D341Med (cell line): ENCODE measurements around the gene PCP4.

Experiments used
- DNase-seq: peaks from one replicate; pipeline ENCODE4 v3.0.0; 2012; ENCODE audit warnings: low spot score

The PCP4 gene

DNA sequence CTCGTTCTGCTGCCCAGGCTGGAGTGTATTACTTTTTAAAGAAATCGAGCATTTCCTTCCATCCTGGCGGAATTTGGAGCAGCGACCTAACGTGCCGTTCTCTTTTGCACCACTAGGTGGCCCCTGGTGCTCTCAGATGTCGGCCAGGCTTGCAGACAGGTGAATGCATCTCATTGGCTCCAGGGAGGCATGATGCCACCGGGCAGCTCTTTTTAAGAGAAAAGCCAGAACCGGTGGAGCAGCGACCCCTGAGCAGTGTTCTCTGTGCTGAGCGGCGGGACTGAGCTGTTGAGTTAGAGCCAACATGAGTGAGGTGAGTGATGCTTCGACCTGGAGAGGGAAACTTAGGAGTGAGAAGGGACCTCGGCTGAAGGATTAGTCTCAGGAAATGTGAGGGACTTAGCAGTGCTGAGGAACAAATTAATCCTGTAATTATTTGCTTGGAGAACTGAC lies at the start of gene PCP4:
Gene PCP4, plus strand, starts transcription at position 241 of the 453 bp plus-strand sequence. Its CDS starts 64 bp downstream, at position 305.
- peak; percentile 74 for DNase-seq

DNA sequence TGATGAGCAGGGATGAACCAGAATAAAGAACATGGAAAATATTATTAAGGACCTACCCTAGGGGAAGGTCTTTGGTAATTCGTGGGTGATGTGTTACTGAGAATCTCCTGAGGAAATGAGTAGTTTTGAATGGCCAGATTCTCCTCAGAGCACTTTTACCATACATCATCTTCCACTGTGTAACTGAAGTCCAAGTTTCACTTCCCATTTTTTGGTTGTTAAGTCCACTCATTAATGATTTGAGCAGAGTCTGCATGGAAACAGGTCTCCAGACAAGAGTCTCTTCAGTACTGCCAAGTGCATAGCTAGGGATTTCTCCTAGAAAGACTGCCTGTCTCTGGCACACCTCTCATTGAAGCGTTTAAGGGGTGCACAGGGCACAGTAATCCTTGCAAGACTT lies 48.7 kb upstream of the PCP4 start:
- no peak for DNase-seq

DNA sequence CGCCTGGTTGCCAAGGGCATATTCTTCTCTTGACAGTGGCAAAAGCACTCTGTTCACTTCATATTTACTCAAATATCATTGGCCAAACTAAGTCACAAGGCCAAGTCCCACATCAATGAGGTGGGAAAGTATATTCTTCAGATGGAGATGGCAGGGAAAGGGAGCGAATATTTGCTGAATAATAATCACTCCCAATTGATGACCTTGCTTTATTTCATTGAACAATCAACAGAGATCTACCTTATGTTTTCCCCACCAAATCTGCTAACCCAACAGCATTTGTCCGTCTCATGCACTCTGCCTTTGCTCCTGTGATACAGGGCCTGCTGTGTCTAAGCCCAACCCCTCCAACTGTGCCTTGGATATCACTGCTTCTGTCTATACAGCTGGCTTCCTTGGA lies 45.2 kb upstream of the PCP4 start:
- DNase-seq = no peak

DNA sequence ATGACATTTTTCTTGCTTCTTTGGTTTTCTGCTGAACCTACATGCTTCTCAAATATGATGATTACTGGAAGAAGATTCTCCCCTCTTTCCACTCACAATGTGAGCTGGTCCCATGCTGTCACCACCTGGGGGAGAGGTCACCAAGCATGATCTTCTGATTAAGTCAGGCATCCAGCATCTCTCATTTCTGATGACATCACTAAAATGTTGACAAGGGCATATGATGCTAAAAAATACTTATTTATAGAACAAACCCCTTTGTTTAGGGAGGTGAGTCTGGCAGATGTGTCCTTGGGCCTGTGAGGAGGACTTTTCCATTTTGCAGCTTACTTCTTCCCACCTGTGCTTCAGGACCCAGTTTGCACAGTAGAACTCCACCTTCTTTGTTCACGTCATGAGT lies 42.0 kb upstream of the PCP4 start:
- DNase-seq = no peak

DNA sequence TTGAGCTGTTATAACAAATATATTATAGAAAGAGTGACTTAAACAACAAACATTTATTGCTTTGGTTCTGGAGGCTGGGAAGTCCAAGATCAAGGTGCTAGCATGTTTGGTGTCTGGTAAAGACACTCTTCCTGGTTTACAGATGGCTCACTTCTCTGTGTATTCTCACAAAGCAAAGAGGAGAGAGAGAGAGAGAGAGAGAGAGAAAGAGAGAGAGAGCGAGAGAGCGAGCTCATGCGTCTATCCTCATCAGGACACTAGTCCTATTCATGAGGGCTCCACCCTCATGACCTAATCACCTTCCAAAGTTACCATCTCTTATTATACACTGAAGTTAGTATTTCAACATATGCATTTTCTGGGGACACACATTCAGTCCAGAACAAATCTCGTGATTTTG lies 32.7 kb upstream of the PCP4 start:
- DNase-seq = no peak

DNA sequence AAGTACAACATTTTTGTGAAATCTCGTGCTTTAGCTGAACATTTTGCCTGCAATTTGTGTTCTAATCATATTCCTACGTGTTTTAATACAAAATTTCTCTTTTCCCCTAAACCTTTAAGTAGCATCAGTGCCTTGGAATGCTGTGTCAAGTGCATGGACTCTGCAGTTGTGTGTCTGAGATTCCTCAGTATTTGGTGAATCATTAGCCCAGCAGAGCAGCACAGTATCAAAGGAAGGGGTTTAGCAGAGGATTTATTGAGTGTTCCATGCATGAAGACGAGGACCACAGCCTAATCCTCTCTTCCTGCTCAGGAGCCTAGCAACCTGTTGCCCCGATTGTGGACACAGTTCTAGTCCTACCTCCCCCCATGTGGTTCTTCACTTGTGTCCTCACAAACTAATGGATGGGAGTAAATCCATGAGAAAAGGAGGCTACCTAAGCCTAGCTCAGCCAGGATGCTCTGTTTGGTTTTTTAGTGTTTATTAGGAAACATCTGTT lies 29.3 kb upstream of the PCP4 start:
- no peak for DNase-seq

DNA sequence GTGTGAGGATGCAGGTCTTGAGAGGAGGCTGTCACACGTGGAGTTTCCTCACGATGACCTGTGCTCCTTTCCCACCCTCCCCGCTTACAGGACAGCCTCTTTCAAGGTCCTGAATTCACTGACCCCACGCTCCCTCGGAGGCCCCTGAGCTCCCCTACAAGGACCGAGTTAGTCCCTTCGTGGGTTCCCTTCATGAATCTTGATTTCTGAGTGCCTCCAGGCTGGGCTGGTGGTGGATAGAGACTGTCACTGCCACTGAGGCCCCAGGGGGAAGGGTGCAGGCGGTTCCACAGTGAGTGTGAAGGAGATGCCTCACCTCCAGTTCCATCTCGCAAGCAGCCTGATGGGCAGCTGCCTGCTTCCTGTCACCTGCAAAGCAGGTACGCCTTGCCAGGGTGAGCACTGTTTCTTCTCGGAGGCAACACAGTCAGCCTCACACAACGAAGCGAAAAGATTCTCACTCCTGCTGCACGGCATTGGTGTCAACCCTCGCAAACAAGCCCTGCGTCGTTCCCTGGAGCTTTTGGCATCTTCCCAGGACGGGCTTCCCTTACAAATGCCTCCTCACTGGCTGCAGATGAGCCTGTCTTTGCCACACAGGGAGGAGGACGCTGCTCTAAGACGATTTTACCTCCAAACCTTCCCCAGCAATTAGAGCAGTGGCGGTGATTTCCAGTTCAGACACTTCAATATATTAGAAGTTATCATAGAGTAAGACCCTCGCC lies 26.7 kb upstream of the PCP4 start:
- no peak for DNase-seq

DNA sequence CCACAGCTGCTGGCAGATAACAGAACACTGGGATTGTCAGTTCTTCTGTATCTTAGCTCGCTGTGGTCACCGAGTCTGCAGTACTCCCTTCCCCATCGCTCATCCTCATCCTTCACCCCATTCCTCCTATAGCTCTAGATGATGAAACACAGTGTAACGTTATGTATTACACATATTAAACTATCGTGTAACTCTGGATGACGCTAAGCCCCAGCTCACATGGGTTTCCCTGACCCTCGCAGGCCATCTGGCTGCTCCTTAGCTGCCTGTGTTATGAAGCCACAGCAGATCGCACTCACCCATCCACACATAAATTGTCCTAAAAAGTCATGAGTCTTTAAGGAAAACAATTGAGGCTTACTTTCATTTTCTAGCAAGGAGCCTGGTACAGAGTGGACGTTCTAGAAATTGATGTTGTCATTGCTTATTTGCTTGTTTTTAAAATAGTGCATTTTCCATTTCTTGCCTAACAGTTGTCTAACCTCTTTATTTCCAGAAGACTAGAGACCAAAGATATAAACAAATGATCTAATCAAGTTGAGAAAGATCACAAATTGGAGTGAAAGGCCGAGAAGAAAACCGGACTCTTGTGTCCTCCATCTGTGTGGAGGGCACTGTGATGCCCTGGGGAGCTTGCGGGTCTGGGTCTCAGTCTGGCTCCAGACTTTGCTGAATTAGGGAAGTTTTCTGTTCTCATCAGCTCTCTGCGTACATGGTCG lies 24.3 kb upstream of the PCP4 start:
- no peak for DNase-seq

DNA sequence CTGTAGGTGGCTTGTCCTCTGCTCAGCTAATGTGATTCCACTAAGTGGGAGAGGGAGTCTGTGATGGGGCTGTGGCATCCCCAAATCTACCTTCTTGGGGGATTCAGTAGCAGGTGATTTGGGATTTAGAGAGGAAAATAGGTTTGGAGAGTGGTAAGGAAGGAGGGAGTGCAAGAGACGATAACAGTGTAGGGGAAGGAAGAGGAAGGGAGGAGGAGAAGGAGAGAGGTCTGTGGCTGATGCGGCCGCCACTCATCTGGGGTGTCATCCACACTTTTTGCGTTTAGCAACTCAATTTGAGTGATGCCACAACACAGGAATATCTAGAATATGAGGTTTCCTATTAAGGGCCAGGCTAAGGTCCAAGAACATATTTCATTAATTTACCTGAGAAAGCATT lies 23.8 kb upstream of the PCP4 start:
- DNase-seq = no peak

DNA sequence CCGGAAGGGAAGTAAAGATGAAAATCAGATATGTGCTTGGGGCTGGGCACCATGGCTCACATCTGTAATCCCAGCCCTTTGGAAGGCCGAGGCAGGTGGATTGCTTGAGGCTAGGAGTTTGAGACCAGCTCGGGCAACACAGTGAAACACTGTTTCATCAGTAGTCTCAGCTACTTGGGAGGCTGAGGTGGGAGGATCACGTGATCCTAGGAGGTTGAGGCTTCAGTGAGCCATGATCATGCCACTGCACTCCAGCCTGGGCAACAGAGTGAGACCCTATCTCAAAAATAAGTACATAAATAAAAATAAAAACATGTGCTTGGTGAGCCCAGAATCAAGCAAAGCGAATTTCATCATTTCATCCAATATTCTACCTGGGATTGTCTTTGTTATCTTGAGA lies 23.3 kb upstream of the PCP4 start:
- no peak for DNase-seq

DNA sequence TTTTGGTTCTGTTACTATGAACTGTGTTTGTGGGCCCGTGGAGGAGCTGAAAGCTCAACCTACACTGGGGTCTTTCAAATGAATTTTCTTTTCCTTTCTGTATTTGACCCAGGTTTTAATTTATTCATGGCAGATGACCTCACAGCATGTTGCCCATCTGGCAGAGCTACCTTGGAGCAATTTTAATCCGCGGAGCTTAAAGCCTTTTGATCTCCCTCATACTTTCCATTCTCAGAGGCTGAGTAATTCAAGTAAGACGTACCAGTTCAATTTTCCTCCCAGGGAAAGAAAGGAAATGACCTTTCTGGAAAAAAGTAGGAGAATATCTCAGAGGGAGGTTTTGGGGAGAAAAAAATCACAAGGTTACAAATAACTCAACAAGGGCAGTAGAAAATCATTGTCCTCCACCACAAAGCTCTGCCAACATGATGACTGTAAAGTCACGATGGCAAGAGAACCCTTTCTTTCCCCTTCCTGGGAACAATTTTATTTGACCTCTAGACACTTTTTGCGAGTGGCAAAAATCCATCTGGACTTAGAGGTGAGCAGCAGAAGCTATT lies 21.6 kb upstream of the PCP4 start:
- DNase-seq = no peak

DNA sequence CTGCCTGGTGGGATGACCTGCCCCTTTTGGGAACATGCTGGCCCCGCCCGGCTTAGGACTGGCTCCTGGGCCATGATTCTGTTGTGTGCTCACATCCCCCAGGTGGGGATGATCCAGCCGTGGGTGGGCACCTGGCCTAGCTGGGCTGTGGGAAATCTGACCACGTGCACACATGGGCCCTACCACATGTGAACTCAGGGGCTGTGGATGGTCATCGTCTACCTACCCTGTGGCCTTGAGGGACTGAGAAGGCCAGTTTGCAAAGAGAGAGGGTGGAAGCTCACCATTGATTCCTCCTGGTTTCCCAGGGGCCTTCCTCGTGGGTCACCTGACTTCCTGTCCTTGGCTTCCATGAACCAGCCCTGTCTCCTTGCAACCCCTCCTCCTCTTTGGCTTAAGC lies 19.4 kb upstream of the PCP4 start:
- no peak for DNase-seq

DNA sequence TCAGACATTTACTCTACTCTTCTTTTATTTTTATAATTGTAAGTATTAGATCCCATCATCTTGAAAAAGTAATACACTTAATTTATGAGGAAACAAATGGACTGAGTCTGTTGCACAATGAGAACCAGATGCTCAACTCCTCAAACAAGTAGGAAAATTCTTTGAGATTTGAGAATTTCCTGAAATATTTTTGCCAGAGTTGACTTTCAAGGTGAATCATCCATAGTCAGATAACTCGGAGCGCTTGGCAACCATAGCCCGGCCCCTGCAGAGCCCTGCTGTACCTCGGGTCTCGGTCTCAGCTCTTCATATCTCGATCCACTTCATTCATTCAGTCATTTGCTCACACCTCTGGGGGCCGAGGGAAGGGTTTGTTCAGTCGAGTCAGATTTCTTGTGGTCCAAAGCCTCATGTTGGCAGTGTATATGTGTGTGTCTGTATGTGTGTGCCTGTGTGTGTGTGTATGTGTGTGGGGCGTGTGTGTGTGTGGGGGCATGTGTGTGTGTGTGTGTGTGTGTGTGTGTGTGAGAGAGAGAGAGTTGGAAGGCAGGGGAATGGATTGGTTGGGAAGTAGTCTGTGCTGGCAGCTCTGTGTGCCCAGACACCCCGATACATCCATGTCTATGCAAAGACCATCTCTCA lies 18.1 kb upstream of the PCP4 start:
- DNase-seq = no peak

DNA sequence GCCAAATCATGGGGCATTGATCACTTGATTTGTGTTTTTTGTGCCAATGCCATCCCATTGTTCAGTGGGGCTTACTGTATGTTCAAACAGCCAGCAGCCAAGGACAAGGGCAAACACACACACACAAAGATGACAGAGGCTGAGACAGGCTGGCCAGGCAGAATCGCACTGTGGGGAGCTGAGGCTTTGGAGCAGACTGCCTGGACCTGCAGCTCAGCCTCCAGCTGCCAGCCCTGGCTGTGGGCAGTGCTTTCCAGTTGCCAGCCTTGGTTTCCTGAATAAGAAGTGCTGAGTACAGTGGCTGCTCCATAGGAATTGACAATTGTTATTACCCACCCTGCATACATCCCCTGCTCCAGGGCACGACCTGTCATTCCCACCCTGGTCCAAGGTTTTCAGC lies 16.9 kb upstream of the PCP4 start:
- DNase-seq = no peak

DNA sequence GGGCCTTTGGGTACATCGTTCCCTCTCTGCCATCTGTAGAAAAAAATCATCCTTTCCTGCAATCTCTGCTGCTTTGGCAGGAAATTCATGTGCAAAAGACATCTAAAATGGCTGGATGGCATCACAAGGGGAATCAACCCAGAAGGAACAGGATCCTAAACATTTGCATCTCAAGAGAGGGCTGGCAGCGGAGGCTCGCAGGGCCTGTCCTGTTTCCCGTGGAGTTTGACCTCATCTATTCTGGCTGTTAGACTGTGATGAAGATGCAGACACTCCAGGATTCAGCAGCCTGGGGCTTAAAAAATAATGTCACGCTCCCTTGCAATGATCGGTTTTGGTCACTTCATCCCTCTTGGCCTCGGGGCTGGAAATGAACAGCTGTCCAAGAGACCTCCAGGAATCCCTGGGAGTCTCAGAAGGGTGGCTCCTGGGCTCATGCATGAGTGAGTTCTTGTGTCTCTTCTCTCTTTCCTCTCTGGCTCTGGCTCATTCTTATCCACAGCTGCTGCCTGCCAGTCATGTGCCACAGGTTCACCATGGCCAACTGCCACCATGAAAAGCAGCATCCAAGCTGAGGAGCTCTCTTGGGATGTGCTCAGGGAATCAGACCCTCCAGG lies 16.1 kb upstream of the PCP4 start:
- DNase-seq = no peak

DNA sequence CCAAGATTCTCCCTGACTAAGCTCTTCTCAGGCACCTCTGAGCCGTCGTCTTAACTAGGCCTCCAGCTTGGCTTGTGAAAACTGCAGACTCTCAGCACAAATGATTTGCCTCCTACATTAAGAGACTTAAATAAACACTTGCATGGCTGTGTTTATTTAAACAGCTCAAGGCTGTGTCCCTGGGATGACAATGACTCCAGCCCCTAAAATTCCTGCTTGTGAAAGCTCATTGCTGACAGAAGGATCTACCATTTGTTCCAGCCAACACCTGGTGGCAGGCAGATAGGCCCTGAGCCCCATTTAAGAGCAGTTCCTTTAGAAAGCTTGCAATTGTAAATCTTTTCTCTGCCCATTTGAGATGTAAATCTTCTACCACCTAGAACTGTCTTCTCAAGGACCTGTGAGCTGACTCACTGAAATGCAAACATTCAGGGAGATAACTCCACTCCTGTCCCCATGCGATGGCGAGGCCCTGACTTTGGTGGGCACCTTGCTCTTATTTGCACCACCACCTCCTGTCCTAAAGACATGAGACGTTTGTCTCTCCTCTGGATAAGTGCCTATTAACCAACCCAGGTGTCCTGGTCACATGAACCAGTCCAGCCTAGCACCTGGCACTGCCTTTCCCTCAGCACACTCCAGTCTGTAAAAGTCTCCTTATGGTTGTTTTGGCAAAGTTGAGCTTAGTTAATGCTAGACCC lies 15.1 kb upstream of the PCP4 start:
- no peak for DNase-seq

DNA sequence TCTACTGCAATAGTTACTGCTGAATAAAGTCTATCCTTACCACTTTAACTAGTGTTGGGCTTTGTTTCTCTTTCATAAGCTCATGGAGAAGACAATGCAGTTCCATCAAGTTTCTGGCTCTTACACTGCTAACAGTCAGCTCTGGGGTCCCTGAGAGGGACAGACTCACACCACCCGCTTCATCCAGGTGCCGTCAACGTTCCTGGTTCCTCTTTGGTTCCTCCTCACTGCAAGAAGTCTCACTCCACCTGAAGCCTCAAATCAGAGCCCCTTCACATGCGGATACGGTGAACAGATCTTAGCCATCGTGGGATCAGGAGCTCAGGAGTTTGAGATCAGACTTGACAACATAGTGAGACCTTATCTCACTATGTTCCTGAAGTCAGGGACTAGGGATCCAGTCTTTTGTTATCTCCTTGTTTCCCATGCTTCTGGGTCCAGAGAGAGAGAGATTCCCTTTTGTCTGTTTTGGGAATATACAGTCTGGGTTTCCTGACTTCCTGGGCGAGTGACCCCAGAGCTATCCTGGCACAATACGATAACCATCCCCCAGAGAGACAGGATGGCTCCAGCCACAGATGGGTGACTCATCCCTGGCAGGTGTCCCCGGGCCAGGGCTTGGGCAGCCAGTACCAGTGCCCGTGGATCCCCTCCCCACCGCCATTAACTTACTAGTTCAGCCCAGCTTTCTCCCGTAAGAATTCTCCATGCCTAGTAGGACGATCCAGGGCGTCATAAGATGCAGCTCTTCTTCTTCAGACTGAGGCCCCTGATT lies 14.3 kb upstream of the PCP4 start:
- no peak for DNase-seq

DNA sequence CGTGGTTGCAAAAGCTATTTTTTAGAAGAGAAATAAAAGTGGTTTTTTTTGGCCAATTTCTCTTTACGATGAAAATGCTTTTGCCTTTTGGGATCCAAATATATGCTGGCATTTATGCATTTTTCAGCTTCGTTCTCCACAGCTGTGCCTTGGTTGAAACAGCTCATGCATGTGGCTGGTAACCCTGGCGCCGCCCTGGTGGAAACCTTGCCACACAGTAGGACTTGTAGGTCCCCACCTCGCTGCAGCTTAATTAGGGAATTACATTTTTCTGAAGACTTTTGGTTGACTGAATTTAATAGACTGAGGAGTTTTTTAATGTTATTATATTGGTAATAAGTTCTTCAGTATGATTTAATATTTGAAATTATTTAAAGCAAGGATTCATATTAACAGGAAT lies 12.7 kb upstream of the PCP4 start:
- no peak for DNase-seq

DNA sequence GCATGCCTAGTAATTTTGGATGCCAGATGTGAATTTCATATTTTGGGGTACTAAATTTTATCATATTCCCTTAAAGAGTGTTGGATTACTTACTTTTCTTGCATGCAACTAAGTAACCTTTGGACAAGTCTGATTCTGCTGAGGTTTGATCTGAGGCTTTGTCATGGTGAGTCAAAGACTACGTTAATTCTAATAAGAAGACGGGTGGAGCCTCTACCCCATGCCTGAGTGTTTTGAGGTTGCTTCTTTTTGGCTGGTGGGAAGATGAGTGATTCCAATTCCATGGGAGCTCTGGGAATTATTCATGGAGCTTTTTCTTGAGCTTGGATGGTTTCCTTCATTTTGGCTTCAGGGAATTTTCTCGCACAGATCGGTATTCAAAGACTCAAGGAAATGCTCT lies 11.6 kb upstream of the PCP4 start:
- DNase-seq = no peak

DNA sequence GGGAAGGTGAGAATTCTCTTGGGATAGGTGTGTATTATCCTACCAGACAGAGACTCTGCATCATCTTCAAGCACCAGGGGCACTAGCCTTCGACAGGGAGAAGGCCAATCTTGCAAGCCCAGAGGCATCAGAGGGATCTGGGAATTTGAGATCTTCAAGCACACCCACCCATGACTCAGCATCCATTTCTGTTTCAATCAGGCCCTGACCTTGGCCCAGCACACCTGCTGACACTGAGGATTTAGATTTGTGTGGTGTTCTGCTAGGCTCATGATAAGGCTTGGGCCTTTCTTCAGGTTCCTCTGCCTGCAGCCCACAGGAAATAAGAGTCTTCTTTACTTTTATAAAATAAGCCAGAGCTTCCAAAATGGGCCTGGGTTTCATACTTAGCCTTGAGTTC lies 6.6 kb upstream of the PCP4 start:
- DNase-seq = no peak

DNA sequence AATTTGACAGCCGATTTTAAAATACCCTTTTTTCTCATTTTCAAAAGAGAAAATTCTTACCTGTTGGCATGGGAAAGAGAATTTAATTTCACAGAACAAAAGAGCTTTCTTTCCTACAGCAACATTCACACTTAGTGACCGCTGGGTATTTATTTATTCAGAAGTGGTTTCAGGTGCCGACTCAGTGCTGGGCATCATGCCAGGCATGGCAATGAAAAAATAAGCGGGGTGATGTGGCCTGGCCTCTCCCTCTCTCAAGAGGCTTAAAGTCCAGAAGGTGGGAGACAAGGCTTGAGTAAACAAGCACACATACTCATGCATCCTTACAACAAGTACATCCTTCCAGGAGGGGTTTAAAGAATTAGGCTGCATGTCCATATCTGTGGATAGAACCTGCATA lies 4.1 kb upstream of the PCP4 start:
- no peak for DNase-seq
